Cardiac muscle cell (in vitro differentiated cells and primary cell): ENCODE measurements around the gene ESAM. TPM values are rescaled to one million over a fixed set of nuclear protein-coding genes. Genes with fewer than 3 reads are reported as not detected.

Source experiments
- DNase-seq, 2 donors: peaks; one replicate each; pipeline versions ENCODE4 v3.0.0 to v3.0.0-alpha.2; 2010 to 2017; ENCODE audit warnings: low read depth in 1 of 2, low spot score in 1 of 2
- H3K27ac ChIP-seq: fragments of 200-600 bp; sonication (generic); 2 replicates; pipeline ENCODE4 v1.5.1; 2016
- H3K27me3 ChIP-seq: fragments of 200-600 bp; sonication (generic); 2 replicates; pipeline ENCODE4 v1.6.0; 2016; ENCODE audit warnings: control low read depth
- H3K36me3 ChIP-seq: fragments of 200-600 bp; sonication (generic); 2 replicates; pipeline ENCODE4 v1.5.1; 2016; ENCODE audit warnings: control low read depth
- H3K4me1 ChIP-seq: fragments of 200-600 bp; sonication (generic); 2 replicates; pipeline ENCODE4 v1.8.1; 2017; ENCODE audit warnings: low read depth, mild to moderate bottlenecking, mixed run types
- H3K4me3 ChIP-seq: fragments of 200-600 bp; sonication (generic); 2 replicates; pipeline ENCODE4 v1.5.1; 2016; ENCODE audit warnings: mild to moderate bottlenecking
- H3K9me3 ChIP-seq: fragments of 200-600 bp; sonication (generic); 2 replicates; pipeline ENCODE4 v1.5.1; 2017; ENCODE audit warnings: low read depth, mild to moderate bottlenecking, control low read depth
- polyA plus RNA-seq: library from polyadenylated mRNA; unstranded; fragments of >200 nt; fragmentation: Nextera tagmentation; extraction: Ambion mirVana; gene quantifications from 2 replicates; pipeline ENCODE4 v1.2.1, GENCODE V29; 2016
- total RNA-seq: library from RNA; depleted of rRNA; stranded (reverse); fragments of >200 nt; gene quantifications from 2 replicates; pipeline ENCODE4 v1.2.3, GENCODE V29; 2016
- TF ChIP-seq, protein P1 (sequence below): IDR thresholded peaks from 2 replicates; pipeline ENCODE4 v1.5.1; 2012; ENCODE audit warnings: low read depth, mild to moderate bottlenecking, low read length

The ESAM gene
- total and polyA plus RNA-seq, 2 experiments from 2014 or later: 1.8 to 3.3 TPM

DNA sequence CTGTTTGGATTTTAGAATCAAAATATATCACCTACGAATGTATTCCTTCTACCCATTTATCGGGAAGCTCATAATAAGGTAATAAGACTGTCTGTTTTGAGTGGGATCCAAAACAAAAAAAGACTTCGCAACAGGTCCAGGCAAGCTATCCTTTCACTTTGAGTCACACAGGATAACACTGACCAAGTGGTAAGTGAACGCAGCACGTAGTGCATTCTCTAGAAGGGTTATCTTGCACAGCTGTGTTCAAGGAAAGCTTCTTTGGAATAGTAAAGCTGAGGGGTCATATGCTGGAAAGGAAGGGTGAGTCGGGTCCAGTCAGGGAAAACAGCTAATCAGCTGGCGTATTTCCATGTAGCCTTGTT, 44.7 kb downstream of the ESAM start:
- Histone ChIP-seq H3K4me3 (no peak overlapping the region), H3K27me3 (peaks cover 93% of the 10 kb centered on the region)

DNA sequence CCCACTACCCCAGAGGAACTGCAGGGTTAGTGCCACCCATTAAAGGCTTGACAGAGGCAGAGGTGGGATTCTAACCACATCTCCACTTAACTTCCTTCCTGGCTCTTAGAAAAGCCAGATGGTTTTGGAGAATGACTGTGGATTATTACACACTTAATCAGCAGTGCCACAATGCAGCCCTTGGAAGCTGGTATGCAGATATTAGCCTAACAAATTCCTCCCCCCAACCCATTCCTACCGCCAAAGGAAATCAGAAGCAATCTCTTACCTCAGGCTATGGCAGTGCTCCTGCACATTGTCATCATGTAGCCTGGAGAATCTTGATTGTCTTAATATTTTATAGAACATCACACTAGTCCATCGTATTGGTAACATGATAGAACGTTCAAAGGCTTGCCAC, 45.5 kb downstream of the ESAM start:
- TF ChIP-seq, protein P1, sequence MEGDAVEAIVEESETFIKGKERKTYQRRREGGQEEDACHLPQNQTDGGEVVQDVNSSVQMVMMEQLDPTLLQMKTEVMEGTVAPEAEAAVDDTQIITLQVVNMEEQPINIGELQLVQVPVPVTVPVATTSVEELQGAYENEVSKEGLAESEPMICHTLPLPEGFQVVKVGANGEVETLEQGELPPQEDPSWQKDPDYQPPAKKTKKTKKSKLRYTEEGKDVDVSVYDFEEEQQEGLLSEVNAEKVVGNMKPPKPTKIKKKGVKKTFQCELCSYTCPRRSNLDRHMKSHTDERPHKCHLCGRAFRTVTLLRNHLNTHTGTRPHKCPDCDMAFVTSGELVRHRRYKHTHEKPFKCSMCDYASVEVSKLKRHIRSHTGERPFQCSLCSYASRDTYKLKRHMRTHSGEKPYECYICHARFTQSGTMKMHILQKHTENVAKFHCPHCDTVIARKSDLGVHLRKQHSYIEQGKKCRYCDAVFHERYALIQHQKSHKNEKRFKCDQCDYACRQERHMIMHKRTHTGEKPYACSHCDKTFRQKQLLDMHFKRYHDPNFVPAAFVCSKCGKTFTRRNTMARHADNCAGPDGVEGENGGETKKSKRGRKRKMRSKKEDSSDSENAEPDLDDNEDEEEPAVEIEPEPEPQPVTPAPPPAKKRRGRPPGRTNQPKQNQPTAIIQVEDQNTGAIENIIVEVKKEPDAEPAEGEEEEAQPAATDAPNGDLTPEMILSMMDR: no peak
- H3K9me3 ChIP-seq: no peaks in the 10 kb centered on the region
- H3K4me1 ChIP-seq: peaks cover 13% of the 10 kb centered on the region
- no peak overlapping the region for H3K27ac ChIP-seq
- H3K36me3 ChIP-seq: no peaks in the 10 kb centered on the region
- H3K4me3 ChIP-seq: no peak overlapping the region
- peak in 1 of 2 donors; percentile 6 for DNase-seq
- peaks cover 88% of the 10 kb centered on the region for H3K27me3 ChIP-seq

More for the DNA sequence above, 44.7 kb downstream of the ESAM start:
- Histone ChIP-seq H3K36me3 (no peaks in the 10 kb centered on the region), H3K4me1 (peaks cover 13% of the 10 kb centered on the region), H3K27ac (no peak overlapping the region), H3K9me3 (no peaks in the 10 kb centered on the region)
- DNase-seq: peak in 1 of 2 donors; percentile 55
- TF ChIP-seq, protein P1: no peak

DNA sequence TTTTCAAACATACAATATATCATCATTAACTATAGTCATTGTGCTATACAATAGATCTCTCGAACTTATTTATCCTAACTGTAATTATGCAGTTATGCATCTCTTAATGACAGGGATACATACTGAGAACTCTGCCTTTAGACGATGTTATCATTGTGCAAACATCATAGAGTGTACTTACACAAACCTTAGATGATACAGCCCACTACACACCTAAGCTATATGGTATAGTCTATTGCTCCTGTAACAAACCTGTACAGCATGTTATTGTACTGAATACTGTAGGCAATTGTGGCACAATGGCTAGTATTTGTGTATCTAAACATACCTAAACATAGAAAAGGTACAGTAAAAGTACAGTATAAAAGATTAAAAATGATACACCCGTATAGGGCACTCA, 49.7 kb downstream of the ESAM start:
- H3K27me3 ChIP-seq: peaks cover 50% of the 10 kb centered on the region
- no peak overlapping the region for H3K4me3 ChIP-seq
- DNase-seq: no peak
- H3K27ac ChIP-seq: no peak overlapping the region
- H3K4me1 ChIP-seq: peaks cover 1% of the 10 kb centered on the region
- no peaks in the 10 kb centered on the region for H3K9me3 ChIP-seq
- H3K36me3 ChIP-seq: no peaks in the 10 kb centered on the region
- TF ChIP-seq, protein P1: no peak

DNA sequence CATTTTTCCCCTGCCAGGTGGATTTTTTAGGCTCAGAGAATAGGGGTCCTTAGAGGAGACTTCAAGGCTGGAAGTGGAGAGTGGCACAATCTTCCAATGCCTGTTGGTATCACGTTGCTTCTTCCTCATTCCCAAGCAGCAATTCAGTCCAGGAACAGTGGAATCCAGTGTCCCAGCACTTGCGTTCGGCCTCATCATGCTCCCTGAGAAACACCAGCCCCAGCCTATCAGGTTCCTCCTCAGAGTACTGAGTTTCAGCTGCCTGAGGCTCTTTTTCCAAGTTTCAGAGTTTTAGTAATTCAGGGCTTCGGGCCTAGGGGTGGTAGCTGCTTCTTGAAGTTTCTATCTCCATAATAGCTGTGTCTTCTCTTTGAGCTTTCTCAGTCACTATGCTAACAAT, 54.3 kb downstream of the ESAM start:
- no peaks in the 10 kb centered on the region for H3K4me1 ChIP-seq
- no peak for DNase-seq
- no peak overlapping the region for H3K27ac ChIP-seq
- peaks cover 9% of the 10 kb centered on the region for H3K27me3 ChIP-seq
- no peaks in the 10 kb centered on the region for H3K9me3 ChIP-seq
- H3K4me3 ChIP-seq: no peak overlapping the region
- H3K36me3 ChIP-seq: no peaks in the 10 kb centered on the region
- TF ChIP-seq, protein P1: no peak

Other genes with a start within 250 kb of the ESAM start
- gene OR8B12, start 218.6 kb downstream of the ESAM start, total RNA-seq: not detected in 2 replicates
- gene OR8B12, start 218.6 kb downstream of the ESAM start, polyA plus RNA-seq: not detected in 2 replicates
- not detected in 2 replicates for gene OR8A1, start 192.3 kb downstream of the ESAM start, total RNA-seq
- gene OR8A1, start 192.3 kb downstream of the ESAM start, polyA plus RNA-seq: not detected in 2 replicates
- not detected in 2 replicates for gene PANX3, start 150.9 kb downstream of the ESAM start, total RNA-seq
- not detected in 2 replicates for gene PANX3, start 150.9 kb downstream of the ESAM start, polyA plus RNA-seq
- 16.9 and 31.5 TPM in 2 replicates for gene TBRG1, start 139.4 kb downstream of the ESAM start, total RNA-seq
- 22.9 and 29.1 TPM in 2 replicates for gene TBRG1, start 139.4 kb downstream of the ESAM start, polyA plus RNA-seq
- gene SIAE, start 88.6 kb downstream of the ESAM start, total RNA-seq: 7.9 and 8.3 TPM in 2 replicates
- gene SIAE, start 88.6 kb downstream of the ESAM start, polyA plus RNA-seq: 5.7 and 13.2 TPM in 2 replicates
- gene SPA17, start 88.4 kb downstream of the ESAM start, total RNA-seq: 5.3 and 9.3 TPM in 2 replicates
- 13.2 and 14.3 TPM in 2 replicates for gene SPA17, start 88.4 kb downstream of the ESAM start, polyA plus RNA-seq
- gene NRGN, start 22.3 kb downstream of the ESAM start, total RNA-seq: 1.1 and 2.1 TPM in 2 replicates
- 1.1 and 3.5 TPM in 2 replicates for gene NRGN, start 22.3 kb downstream of the ESAM start, polyA plus RNA-seq
- not detected in 2 replicates for gene VSIG2, start 10.0 kb downstream of the ESAM start, total RNA-seq
- gene VSIG2, start 10.0 kb downstream of the ESAM start, polyA plus RNA-seq: not detected in 2 replicates
- gene MSANTD2, start 38.1 kb upstream of the ESAM start, total RNA-seq: 13.1 and 18.0 TPM in 2 replicates
- 7.8 and 10.9 TPM in 2 replicates for gene MSANTD2, start 38.1 kb upstream of the ESAM start, polyA plus RNA-seq
- 7.1 and 10.3 TPM in 2 replicates for gene ROBO3, start 103.1 kb upstream of the ESAM start, total RNA-seq
- 2.6 and 6.0 TPM in 2 replicates for gene ROBO3, start 103.1 kb upstream of the ESAM start, polyA plus RNA-seq
- 0.74 and 2.4 TPM in 2 replicates for gene ROBO4, start 135.6 kb upstream of the ESAM start, total RNA-seq
- 0.21 and 0.46 TPM in 2 replicates for gene ROBO4, start 135.6 kb upstream of the ESAM start, polyA plus RNA-seq
- not detected in 2 replicates for gene HEPN1, start 157.0 kb upstream of the ESAM start, total RNA-seq
- not detected in 2 replicates for gene HEPN1, start 157.0 kb upstream of the ESAM start, polyA plus RNA-seq
- gene HEPACAM, start 173.8 kb upstream of the ESAM start, total RNA-seq: 0.04 and 0.12 TPM in 2 replicates
- gene HEPACAM, start 173.8 kb upstream of the ESAM start, polyA plus RNA-seq: not detected in 2 replicates
- 0.95 and 2.2 TPM in 2 replicates for gene CCDC15, start 191.9 kb upstream of the ESAM start, total RNA-seq
- 0.59 and 2.2 TPM in 2 replicates for gene CCDC15, start 191.9 kb upstream of the ESAM start, polyA plus RNA-seq